G401 (cell line): Measurements from ENCODE around the gene SOCS2. TPM values are rescaled to one million over a fixed set of nuclear protein-coding genes. Genes with fewer than 3 reads are reported as not detected.

Experiments
- DNase-seq: peaks from one replicate; pipeline ENCODE4 v3.0.0-alpha.2; 2015; ENCODE audit warnings: low spot score
- in situ Hi-C: cut with HindIII; loops from 2 replicates; pipeline ENCODE4 v1.10.0; 2016; ENCODE audit warnings: low sequenced_read_pairs, mixed read lengths
- total RNA-seq: library from RNA; depleted of rRNA; stranded (reverse); fragments of >200 nt; shearing (Covaris generic); gene quantifications from 2 replicates; pipeline ENCODE4 v1.2.3, GENCODE V29; 2014

Gene SOCS2
- total RNA-seq, 1 experiment from 2014 or later: not detected

GRCh38 chr12:93563807-93564538 is 8.5 kb upstream of the SOCS2 start:
- in situ Hi-C loops: no loop called here
- no peak for DNase-seq

- in situ Hi-C loops: no loop called here
- DNase-seq: no peak
Observed at GRCh38 chr12:93565760-93566159, 6.7 kb upstream of the SOCS2 start.

GRCh38 chr12:93567174-93567573 is 5.3 kb upstream of the SOCS2 start:
- no peak for DNase-seq
- in situ Hi-C loops: no loop called here

GRCh38 chr12:93568091-93568490 is 4.4 kb upstream of the SOCS2 start:
- no peak for DNase-seq
- in situ Hi-C loops: no loop called here

GRCh38 chr12:93569301-93569655 is 3.2 kb upstream of the SOCS2 start:
- in situ Hi-C loops: no loop called here
- no peak for DNase-seq

GRCh38 chr12:93569656-93570551 is 2.6 kb upstream of the SOCS2 start:
- peak; percentile 46 for DNase-seq
- in situ Hi-C loops: no loop called here

- in situ Hi-C loops: no loop called here
- DNase-seq: peak; percentile 53
Observed at GRCh38 chr12:93570552-93571364, 1.7 kb upstream of the SOCS2 start.

- in situ Hi-C loops: no loop called here
Observed at GRCh38 chr12:93571365-93571924, 1.0 kb upstream of the SOCS2 start.

GRCh38 chr12:93572712-93573551 is 457 bp downstream of the SOCS2 start:
- in situ Hi-C loops: no loop called here
- no peak for DNase-seq

More at GRCh38 chr12:93571365-93571924, 1.0 kb upstream of the SOCS2 start:
- no peak for DNase-seq

- no peak for DNase-seq
Observed at GRCh38 chr12:93573552-93574223, 1.2 kb downstream of the SOCS2 start.

GRCh38 chr12:93577222-93577621 is 4.7 kb downstream of the SOCS2 start:
- in situ Hi-C loops: no loop called here
- no peak for DNase-seq

More at GRCh38 chr12:93573552-93574223, 1.2 kb downstream of the SOCS2 start:
- in situ Hi-C loops: no loop called here

GRCh38 chr12:93578221-93578620 is 5.7 kb downstream of the SOCS2 start:
- no peak for DNase-seq
- in situ Hi-C loops: no loop called here

GRCh38 chr12:93580682-93581081 is 8.2 kb downstream of the SOCS2 start:
- in situ Hi-C loops: no loop called here

GRCh38 chr12:93581370-93581769 is 8.9 kb downstream of the SOCS2 start:
- no peak for DNase-seq
- in situ Hi-C loops: no loop called here

More at GRCh38 chr12:93580682-93581081, 8.2 kb downstream of the SOCS2 start:
- no peak for DNase-seq

GRCh38 chr12:93582351-93582750 is 9.9 kb downstream of the SOCS2 start:
- in situ Hi-C loops: no loop called here
- DNase-seq: no peak

- DNase-seq: no peak
- in situ Hi-C loops: no loop called here
Observed at GRCh38 chr12:93583627-93584392, 11.3 kb downstream of the SOCS2 start.

GRCh38 chr12:93585247-93585646 is 12.8 kb downstream of the SOCS2 start:
- in situ Hi-C loops: no loop called here

More at GRCh38 chr12:93585247-93585646, 12.8 kb downstream of the SOCS2 start:
- no peak for DNase-seq
